Stomach (tissue), 9 donors: Measurements from ENCODE around the gene PLEKHM3. TPM values are rescaled to one million over a fixed set of nuclear protein-coding genes. Genes with fewer than 3 reads are reported as not detected.

Experiments
- DNase-seq, 2 donors: peaks; one replicate each; pipeline versions ENCODE4 v3.0.0 to v3.0.0-alpha.2; 2013 to 2019
- H3K27ac ChIP-seq, 5 donors: fragments of 200-600 bp in 4 of 5; sonication (generic) in 4 of 5; one replicate each; pipeline ENCODE4 v1.5.1; 2013 to 2019; ENCODE audit warnings: mild to moderate bottlenecking in 1 of 5, moderate library complexity in 1 of 5
- H3K27me3 ChIP-seq, 3 donors: fragments of 200-600 bp; sonication (generic); one replicate each; pipeline ENCODE4 v1.5.1; 2017 to 2019; ENCODE audit warnings: mixed run types in 1 of 3
- H3K36me3 ChIP-seq, 4 donors: fragments of 200-600 bp; sonication (generic); 1 replicate in 3 of 4; 2 replicates in 1 of 4; pipeline ENCODE4 v1.5.1; 2016 to 2019
- H3K4me1 ChIP-seq, 4 donors: fragments of 200-600 bp; sonication (generic); one replicate each; pipeline ENCODE4 v1.5.1; 2016 to 2019
- H3K4me3 ChIP-seq, 4 donors: fragments of 200-600 bp; sonication (generic) in 3 of 4; one replicate each; pipeline ENCODE4 v1.5.1; 2016 to 2019; ENCODE audit warnings: mild to moderate bottlenecking in 1 of 4
- H3K9me3 ChIP-seq, 4 donors: fragments of 200-600 bp; sonication (generic); one replicate each; pipeline ENCODE4 v1.5.1; 2016 to 2019
- CTCF ChIP-seq, 7 experiments: fragments of 450-650 bp in 4 of 7; fragments of 200-600 bp in 3 of 7; sonication (generic) in 3 of 7; IDR thresholded peaks; one replicate each; pipeline ENCODE4 v1.5.1; 2016 to 2019; ENCODE audit warnings: antibody characterized with exemption in 7 of 7, control low read depth in 2 of 7, mild to moderate bottlenecking in 1 of 7
- EP300 ChIP-seq: sonication (generic); formaldehyde crosslinking; IDR thresholded peaks from one replicate; pipeline ENCODE4 v1.6.1; 2017; ENCODE audit warnings: antibody characterized with exemption
- POLR2A ChIP-seq, 4 donors: fragments of 450-650 bp; IDR thresholded peaks; one replicate each; pipeline ENCODE4 v1.6.1; 2016; ENCODE audit warnings: antibody characterized with exemption in 4 of 4, control low read depth in 2 of 4, mild to moderate bottlenecking in 1 of 4, moderate library complexity in 1 of 4
- POLR2AphosphoS5 ChIP-seq, 3 donors: sonication (generic); formaldehyde crosslinking; IDR thresholded peaks; one replicate each; pipeline ENCODE4 v1.6.1; 2016; ENCODE audit warnings: antibody characterized with exemption in 3 of 3
- WGBS, 5 donors: extraction: QIAGEN DNeasy Blood & Tissue Kit in 3 of 5; methylation state at CpG; one replicate each; pipeline versions ENCODE4 v1.1.5 to v1.1.7; 2013 to 2018; 5-methylcytosine and 5-hydroxymethylcytosine counted together
- intact Hi-C: fragments of 100-400 bp; cut with DNase I; formaldehyde crosslinking; loops from one replicate; pipeline ENCODE4 v1.15.1; 2023; ENCODE audit warnings: low total_unique reads
- polyA plus RNA-seq, 3 donors: library from polyadenylated mRNA; stranded (reverse); fragments of 200-250 nt; gene quantifications; one replicate each; pipeline ENCODE4 v1.2.3, GENCODE V29; 2013
- total RNA-seq, 5 donors: library from RNA; depleted of rRNA; stranded (reverse); fragments of >200 nt; gene quantifications; one replicate each; pipeline versions ENCODE4 v1.1.0 to v1.2.3, GENCODE V29; 2014 to 2016
- donor health status: healthy with polysubstance abuse.
- donor health status: Bipolar disorder and iron deficiency.
- donor health status: healthy.

The PLEKHM3 gene
- total and polyA plus RNA-seq, 8 donors = 2.1 to 35.1 (median 5.4) TPM

GRCh38 chr2:207991944-207992343 is 33.4 kb downstream of the PLEKHM3 start:
- no peak overlapping the region for H3K27ac ChIP-seq
- 84 to 100% (median 90%) methylated on average over 1 of the region's 1 CpG for WGBS, 5 donors

GRCh38 chr2:207990784-207991183 is 34.5 kb downstream of the PLEKHM3 start:
- DNase-seq = peak in 1 of 2 donors; percentile 14
- H3K4me3 ChIP-seq = no peak overlapping the region
- no peaks in the 10 kb centered on the region for H3K36me3 ChIP-seq
- intact Hi-C loops = no loop called here
- H3K27me3 ChIP-seq = no peaks in the 10 kb centered on the region
- no peak overlapping the region for H3K27ac ChIP-seq
- no peak for TF ChIP-seq CTCF (IDR thresholded peaks at IDR 0.05)
- TF ChIP-seq POLR2A (IDR thresholded peaks at IDR 0.05) = no peak
- TF ChIP-seq POLR2AphosphoS5 (IDR thresholded peaks at IDR 0.05) = no peak
- no peak for TF ChIP-seq EP300
- peaks cover 0 to 12% (median 0%) of the 10 kb centered on the region in 4 donors for H3K4me1 ChIP-seq
- H3K9me3 ChIP-seq = no peaks in the 10 kb centered on the region

More at GRCh38 chr2:207991944-207992343, 33.4 kb downstream of the PLEKHM3 start:
- H3K36me3 ChIP-seq = no peaks in the 10 kb centered on the region
- no peak for DNase-seq
- no peaks in the 10 kb centered on the region for H3K27me3 ChIP-seq
- intact Hi-C loops = no loop called here
- no peak overlapping the region for H3K4me3 ChIP-seq
- peaks cover 0 to 12% (median 0%) of the 10 kb centered on the region in 4 donors for H3K4me1 ChIP-seq
- no peak for TF ChIP-seq POLR2AphosphoS5 (IDR thresholded peaks at IDR 0.05)
- no peak for TF ChIP-seq EP300
- no peak for TF ChIP-seq POLR2A (IDR thresholded peaks at IDR 0.05)
- TF ChIP-seq CTCF (IDR thresholded peaks at IDR 0.05) = no peak
- no peaks in the 10 kb centered on the region for H3K9me3 ChIP-seq

GRCh38 chr2:207988975-207989374 is 36.4 kb downstream of the PLEKHM3 start:
- intact Hi-C loops = no loop called here
- DNase-seq = no peak
- 73 to 91% (median 75%) methylated on average over 3 of the region's 3 CpGs for WGBS, 5 donors
- H3K27ac ChIP-seq = no peak overlapping the region
- H3K4me3 ChIP-seq = no peak overlapping the region
- TF ChIP-seq POLR2A (IDR thresholded peaks at IDR 0.05) (no peak), EP300 (no peak), CTCF (IDR thresholded peaks at IDR 0.05) (no peak), POLR2AphosphoS5 (IDR thresholded peaks at IDR 0.05) (no peak)
- H3K27me3 ChIP-seq = no peaks in the 10 kb centered on the region
- H3K36me3 ChIP-seq = no peaks in the 10 kb centered on the region
- H3K9me3 ChIP-seq = no peaks in the 10 kb centered on the region
- peaks cover 0 to 12% (median 0%) of the 10 kb centered on the region in 4 donors for H3K4me1 ChIP-seq

DNA sequence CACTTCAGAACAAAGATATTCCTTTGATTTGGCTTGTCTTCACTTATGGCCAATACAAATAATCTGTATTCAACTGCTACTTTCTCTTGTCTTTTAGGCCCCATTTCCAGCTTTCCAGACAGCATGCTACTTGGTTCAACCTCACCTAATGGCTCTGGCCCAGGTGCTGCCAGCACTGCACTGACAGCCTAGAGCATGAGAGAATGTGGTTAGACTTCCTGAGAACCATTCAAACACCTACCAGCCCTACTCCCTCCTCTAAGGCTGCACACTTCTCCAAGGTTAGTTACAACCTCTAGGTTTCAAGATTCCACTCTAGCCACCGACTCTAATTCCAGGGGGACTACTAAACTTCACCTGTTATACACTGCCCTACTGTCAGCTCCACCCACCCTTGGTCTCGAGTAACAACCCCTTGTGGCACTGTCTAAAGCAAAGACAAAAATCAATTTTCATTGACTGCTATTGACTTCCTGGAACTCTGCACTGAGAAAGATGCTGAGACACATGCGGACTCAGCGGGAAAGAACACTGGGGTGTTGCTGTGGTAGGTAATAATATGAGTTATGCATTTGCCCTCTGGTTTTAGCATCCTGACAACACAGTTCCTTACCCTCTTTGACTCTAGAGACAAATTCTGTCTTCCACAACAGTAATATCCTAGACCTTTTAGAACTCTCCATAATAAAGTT is 38.2 kb downstream of the PLEKHM3 start:
- Histone ChIP-seq H3K27ac (no peak overlapping the region), H3K36me3 (no peaks in the 10 kb centered on the region), H3K4me3 (no peak overlapping the region), H3K27me3 (no peaks in the 10 kb centered on the region), H3K4me1 (peaks cover 0 to 12% (median 0%) of the 10 kb centered on the region in 4 donors), H3K9me3 (no peaks in the 10 kb centered on the region)
- TF ChIP-seq POLR2AphosphoS5 (IDR thresholded peaks at IDR 0.05) (no peak), POLR2A (IDR thresholded peaks at IDR 0.05) (no peak), CTCF (IDR thresholded peaks at IDR 0.05) (no peak), EP300 (no peak)
- no peak for DNase-seq
- 92 to 99% (median 93%) methylated on average over 4 of the region's 4 CpGs for WGBS, 5 donors
- intact Hi-C loops = no loop called here
